NCI-H2227 (cell line): ENCODE data around the gene RPP21.
"Not testable (repeated sequence)": the region's sequence is repeated elsewhere in the genome, so short reads cannot be mapped to it uniquely, and the experiment has no call there.

Experiments
- DNase-seq: peaks from one replicate; lab custom pipeline; 2025; ENCODE audit not compliant: unreplicated experiment; lab: John Stamatoyannopoulos, UW

RPP21 gene

GRCh38 chr6:30369280-30369679, 24.3 kb downstream of the RPP21 start:
- not testable (repeated sequence) for DNase-seq

GRCh38 chr6:30378290-30378937, 33.5 kb downstream of the RPP21 start:
- DNase-seq: no peak

- no peak for DNase-seq
These were observed 35.5 kb downstream of the RPP21 start for GRCh38 chr6:30380464-30380863.

DNA sequence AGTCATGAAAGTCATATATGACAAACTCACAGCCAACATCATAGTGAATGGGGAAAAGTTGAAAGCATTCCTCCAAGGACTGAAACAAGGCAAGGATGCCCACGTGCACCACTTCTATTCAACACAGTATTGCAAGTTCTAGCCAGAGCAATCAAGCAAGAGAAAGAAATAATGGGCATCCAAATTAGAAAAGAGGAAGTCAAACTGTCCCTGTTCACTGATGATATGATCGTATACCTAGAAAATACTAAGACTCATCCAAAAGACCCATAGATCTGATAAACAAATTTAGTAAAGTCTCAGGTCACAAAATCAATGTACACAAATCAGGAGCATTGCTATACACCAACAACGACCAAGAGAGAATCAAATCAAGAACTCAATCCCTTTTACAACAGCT, 41.2 kb downstream of the RPP21 start:
- no peak for DNase-seq

- no peak for DNase-seq
These were observed 46.3 kb downstream of the RPP21 start for GRCh38 chr6:30391240-30391639.

- no peak for DNase-seq
These were observed 49.2 kb downstream of the RPP21 start for GRCh38 chr6:30394139-30394538.
